H7 (cell line): ENCODE measurements around the gene MPZL1. TPM values are rescaled to one million over a fixed set of nuclear protein-coding genes. Genes with fewer than 3 reads are reported as not detected.

Experiments
- DNase-seq: peaks from one replicate; pipeline ENCODE4 v3.0.0; 2012
- H3K27me3 ChIP-seq: 2 replicates; pipeline ENCODE4 v1.6.0; 2011; ENCODE audit warnings: mild to moderate bottlenecking, low read length; ENCODE audit not compliant: control insufficient read depth, insufficient read depth
- H3K36me3 ChIP-seq: replicated peaks from 2 replicates; pipeline ENCODE4 v1.5.1; 2011; ENCODE audit warnings: low read length; ENCODE audit not compliant: control insufficient read depth, insufficient read depth
- H3K4me3 ChIP-seq: 2 replicates; pipeline ENCODE4 v1.5.1; 2011; ENCODE audit warnings: low read depth, mild to moderate bottlenecking, control low read depth, low read length, moderate library complexity; ENCODE audit not compliant: insufficient read depth
- total RNA-seq: library from RNA; depleted of rRNA; stranded (reverse); fragments of >200 nt; shearing (Covaris generic); gene quantifications from 2 replicates; pipeline ENCODE4 v1.2.3, GENCODE V29; 2014

MPZL1 gene
- total RNA-seq, 1 experiment from 2014 or later: 104 TPM

- H3K27me3 ChIP-seq: no peaks in the 10 kb centered on the region; the same call in 1 of the 2 replicates
- H3K36me3 ChIP-seq: no peaks in the 10 kb centered on the region
- DNase-seq: peak; percentile 85
- no peak overlapping the region for H3K4me3 ChIP-seq
Observed at GRCh38 chr1:167683641-167684502, 37.9 kb upstream of the MPZL1 start.

- no peak for DNase-seq
- H3K4me3 ChIP-seq: no peak overlapping the region
- no peaks in the 10 kb centered on the region; the same call in 1 of the 2 replicates for H3K27me3 ChIP-seq
- H3K36me3 ChIP-seq: no peaks in the 10 kb centered on the region
Observed at GRCh38 chr1:167685844-167686243, 35.9 kb upstream of the MPZL1 start.

DNA sequence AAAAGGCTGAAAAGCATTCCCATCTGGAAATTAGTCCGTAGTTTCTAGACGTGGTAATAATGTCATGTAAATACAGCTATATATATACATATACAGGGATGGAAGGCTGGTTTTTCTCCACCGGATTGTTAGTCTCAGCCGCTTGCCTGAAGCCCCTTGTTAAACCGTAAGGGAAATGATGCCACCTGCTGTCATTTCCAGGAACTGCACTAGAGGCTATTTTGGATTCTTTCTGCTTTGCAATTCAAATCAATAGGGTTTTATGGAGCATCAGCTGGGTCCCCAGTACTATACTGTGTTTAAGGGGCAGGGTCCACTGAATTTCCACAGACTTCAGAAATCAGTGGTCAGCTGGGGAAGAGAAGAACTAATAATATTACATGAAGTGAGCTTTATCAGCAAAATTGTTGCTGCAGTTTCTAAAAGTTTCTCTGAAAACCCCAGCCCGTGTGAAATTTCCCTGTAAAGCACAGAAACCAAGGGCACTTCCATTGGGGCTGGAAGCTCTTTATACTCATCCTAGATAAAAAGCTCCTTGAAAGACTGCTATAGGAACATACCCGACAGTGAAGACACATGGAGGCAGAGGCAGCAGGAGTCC lies 33.8 kb upstream of the MPZL1 start:
- DNase-seq: peak; percentile 80
- Histone ChIP-seq H3K4me3 (no peak overlapping the region), H3K27me3 (no peaks in the 10 kb centered on the region; the same call in 1 of the 2 replicates), H3K36me3 (no peaks in the 10 kb centered on the region)

GRCh38 chr1:167689567-167689920 lies 32.2 kb upstream of the MPZL1 start:
- no peaks in the 10 kb centered on the region; the same call in 1 of the 2 replicates for H3K27me3 ChIP-seq
- H3K36me3 ChIP-seq: no peaks in the 10 kb centered on the region
- no peak overlapping the region for H3K4me3 ChIP-seq
- DNase-seq: no peak

DNA sequence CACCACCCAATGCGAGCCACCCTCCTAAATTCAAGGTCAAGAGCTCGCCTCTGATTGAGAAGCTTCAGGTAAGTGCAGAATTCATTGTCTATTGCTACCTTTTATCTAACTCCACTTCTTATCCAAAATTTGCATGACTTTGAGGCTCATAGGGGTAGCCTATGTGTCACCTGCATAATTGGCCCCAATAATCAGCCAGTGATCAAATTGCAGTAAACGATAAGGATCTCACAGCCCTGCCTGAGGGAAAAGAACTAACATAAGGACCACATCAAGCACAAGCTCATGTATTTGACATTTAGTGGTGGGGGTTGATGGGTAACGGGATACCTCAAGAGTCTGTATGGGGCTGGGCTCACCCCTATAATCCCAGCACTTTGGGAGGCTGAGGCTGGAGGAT lies 31.7 kb upstream of the MPZL1 start:
- no peak for DNase-seq
- H3K36me3 ChIP-seq: no peaks in the 10 kb centered on the region
- H3K27me3 ChIP-seq: no peaks in the 10 kb centered on the region; the same call in 1 of the 2 replicates
- H3K4me3 ChIP-seq: no peak overlapping the region

DNA sequence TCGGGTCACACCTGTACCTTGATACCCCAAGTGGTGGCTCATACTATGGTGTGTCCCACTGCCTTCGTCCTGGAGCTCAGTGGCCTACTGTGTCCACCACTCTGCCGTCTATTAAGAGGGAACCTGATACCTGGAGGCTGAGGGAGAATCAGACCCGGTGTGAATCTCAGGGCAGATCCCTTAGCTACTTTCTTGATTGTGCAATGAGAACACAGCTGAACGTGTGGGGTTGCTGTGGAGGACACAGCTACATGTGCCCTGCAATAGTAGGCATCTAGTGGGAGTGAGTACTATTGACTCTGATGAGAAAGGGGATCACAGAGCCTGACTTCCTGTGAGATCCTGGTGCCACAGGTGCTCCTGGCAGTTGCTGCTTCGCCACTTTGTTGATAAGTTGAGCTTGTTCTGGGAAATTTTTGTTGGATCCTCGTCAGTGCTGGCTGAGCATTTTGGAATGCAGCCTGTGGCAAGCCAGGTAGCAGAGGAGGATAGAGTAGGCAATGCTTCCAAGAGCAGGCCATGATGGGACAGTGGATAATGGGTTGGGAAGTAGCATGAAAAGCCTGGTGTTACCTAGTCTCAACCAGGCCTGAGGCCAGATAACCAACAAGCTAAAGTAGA lies 28.2 kb upstream of the MPZL1 start:
- no peak for DNase-seq
- H3K4me3 ChIP-seq: no peak overlapping the region
- no peaks in the 10 kb centered on the region for H3K36me3 ChIP-seq
- no peaks in the 10 kb centered on the region; the same call in 1 of the 2 replicates for H3K27me3 ChIP-seq

DNA sequence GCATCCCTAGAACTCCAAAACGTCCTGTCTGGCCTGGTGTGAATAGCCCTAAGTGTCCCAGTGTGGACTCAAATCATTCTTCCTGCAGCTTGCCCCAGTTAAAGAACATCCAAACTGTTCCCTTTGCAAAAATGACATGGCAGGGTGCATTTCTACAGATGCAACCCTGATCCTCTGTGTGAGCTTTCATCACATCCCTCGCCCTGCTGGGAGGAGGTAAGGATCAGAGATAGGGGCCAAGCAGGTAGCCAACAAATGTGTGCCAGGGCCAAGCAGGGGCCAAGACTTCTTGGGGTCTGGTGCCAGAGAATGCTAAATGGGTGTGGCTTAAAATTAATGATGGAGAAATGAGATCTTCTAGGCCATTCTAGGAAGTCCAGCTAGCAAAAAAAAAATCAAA lies 27.1 kb upstream of the MPZL1 start:
- Histone ChIP-seq H3K36me3 (no peaks in the 10 kb centered on the region), H3K27me3 (no peaks in the 10 kb centered on the region; the same call in 1 of the 2 replicates), H3K4me3 (no peak overlapping the region)
- DNase-seq: no peak

DNA sequence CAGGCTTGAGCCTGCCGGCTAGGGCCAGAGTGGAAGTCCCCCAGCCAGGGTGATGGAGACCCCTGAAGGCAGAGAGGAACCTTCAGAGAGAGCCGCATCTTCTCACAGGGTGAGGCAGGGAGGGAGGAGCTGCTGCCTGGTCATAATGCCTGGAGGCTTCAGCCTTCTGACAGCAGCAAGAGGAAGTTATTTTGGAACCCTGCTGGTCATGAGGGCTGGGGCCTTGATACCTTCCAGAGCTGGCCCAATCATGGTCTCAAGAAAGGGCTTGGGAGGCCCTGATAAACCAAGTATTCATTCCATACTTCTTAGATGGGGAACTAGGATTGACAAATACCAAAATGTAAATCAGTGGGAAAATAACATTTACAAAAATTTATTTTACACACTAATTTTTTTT lies 26.6 kb upstream of the MPZL1 start:
- H3K27me3 ChIP-seq: no peaks in the 10 kb centered on the region; the same call in 1 of the 2 replicates
- DNase-seq: no peak
- H3K4me3 ChIP-seq: no peak overlapping the region
- H3K36me3 ChIP-seq: no peaks in the 10 kb centered on the region

GRCh38 chr1:167695756-167696561 lies 25.8 kb upstream of the MPZL1 start:
- Histone ChIP-seq H3K36me3 (no peaks in the 10 kb centered on the region), H3K27me3 (no peaks in the 10 kb centered on the region; the same call in 1 of the 2 replicates)

GRCh38 chr1:167697667-167698141 lies 24.1 kb upstream of the MPZL1 start:
- Histone ChIP-seq H3K4me3 (no peak overlapping the region), H3K36me3 (no peaks in the 10 kb centered on the region), H3K27me3 (no peaks in the 10 kb centered on the region)
- DNase-seq: no peak

More at GRCh38 chr1:167695756-167696561, 25.8 kb upstream of the MPZL1 start:
- no peak overlapping the region for H3K4me3 ChIP-seq
- no peak for DNase-seq

DNA sequence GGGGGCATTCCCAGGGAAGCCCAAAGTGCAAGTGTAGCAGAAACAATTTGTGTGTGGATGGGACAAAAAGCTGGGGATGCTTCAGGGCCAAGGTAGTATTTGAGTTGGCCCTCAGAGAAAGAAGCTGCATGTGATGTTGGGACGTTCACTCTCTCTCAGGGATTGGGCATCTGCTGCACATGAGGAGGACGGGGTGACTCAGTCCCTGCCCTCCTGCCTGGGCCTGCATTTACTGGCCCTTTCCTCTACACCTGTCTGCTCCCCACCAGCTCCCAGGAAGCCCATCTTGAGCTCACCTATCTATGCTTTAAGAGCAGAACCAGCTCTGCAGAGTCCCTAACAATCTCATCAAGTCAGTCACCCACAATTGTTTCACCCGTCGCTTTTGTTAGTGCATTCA lies 23.5 kb upstream of the MPZL1 start:
- no peaks in the 10 kb centered on the region for H3K36me3 ChIP-seq
- no peak for DNase-seq
- no peaks in the 10 kb centered on the region for H3K27me3 ChIP-seq
- H3K4me3 ChIP-seq: no peak overlapping the region

DNA sequence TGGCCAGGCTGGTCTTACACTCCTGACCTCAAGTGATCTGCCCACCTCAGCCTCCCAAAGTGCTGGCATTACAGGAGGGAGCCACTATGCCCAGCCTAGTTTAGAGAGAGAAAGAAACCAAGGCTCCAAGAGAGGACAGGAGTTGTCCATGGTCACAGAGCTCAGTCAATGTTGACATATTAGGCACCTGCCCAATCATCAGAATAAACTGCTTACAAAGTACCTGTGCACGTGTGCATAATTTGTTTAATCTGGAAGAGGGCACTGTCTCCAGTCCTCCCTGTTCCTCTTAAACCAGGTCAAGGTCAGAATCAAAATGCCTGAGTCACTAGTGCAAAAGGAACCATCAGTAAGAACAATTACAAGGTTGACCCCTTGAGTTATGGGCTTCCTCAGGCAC lies 20.3 kb upstream of the MPZL1 start:
- Histone ChIP-seq H3K4me3 (no peak overlapping the region), H3K27me3 (no peaks in the 10 kb centered on the region), H3K36me3 (no peaks in the 10 kb centered on the region)
- DNase-seq: no peak

- no peaks in the 10 kb centered on the region for H3K36me3 ChIP-seq
- H3K27me3 ChIP-seq: no peaks in the 10 kb centered on the region; the same call in 1 of the 2 replicates
- DNase-seq: no peak
Observed at GRCh38 chr1:167703557-167703956, 18.2 kb upstream of the MPZL1 start.

GRCh38 chr1:167704715-167705114 lies 17.1 kb upstream of the MPZL1 start:
- no peaks in the 10 kb centered on the region for H3K36me3 ChIP-seq
- H3K27me3 ChIP-seq: no peaks in the 10 kb centered on the region; the same call in 1 of the 2 replicates
- DNase-seq: no peak
- no peak overlapping the region for H3K4me3 ChIP-seq

More at GRCh38 chr1:167703557-167703956, 18.2 kb upstream of the MPZL1 start:
- H3K4me3 ChIP-seq: no peak overlapping the region
